CD4-positive, alpha-beta T cell treated with Interleukin-6 for 4 hours (primary cell): ENCODE measurements around the gene MDFIC.
"Not testable (repeated sequence)": the region's sequence is repeated elsewhere in the genome, so short reads cannot be mapped to it uniquely, and the experiment has no call there.

Experiments
- DNase-seq: peaks from one replicate; pipeline ENCODE4 v3.0.0-alpha.2; 2020; ENCODE audit warnings: mixed read lengths

Gene MDFIC, protein sequence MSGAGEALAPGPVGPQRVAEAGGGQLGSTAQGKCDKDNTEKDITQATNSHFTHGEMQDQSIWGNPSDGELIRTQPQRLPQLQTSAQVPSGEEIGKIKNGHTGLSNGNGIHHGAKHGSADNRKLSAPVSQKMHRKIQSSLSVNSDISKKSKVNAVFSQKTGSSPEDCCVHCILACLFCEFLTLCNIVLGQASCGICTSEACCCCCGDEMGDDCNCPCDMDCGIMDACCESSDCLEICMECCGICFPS

GRCh38 chr7:114922026-114922651 lies at the start of gene MDFIC:
Gene MDFIC (plus strand): TSS chr7:114922094. CDS start chr7:114923034, 940 bp downstream.
- peak; percentile 68 for DNase-seq

- no peak for DNase-seq
Measured at GRCh38 chr7:114874170-114874569, 47.7 kb upstream of the MDFIC start.

- no peak for DNase-seq
Measured at GRCh38 chr7:114875186-114875585, 46.7 kb upstream of the MDFIC start.

DNA sequence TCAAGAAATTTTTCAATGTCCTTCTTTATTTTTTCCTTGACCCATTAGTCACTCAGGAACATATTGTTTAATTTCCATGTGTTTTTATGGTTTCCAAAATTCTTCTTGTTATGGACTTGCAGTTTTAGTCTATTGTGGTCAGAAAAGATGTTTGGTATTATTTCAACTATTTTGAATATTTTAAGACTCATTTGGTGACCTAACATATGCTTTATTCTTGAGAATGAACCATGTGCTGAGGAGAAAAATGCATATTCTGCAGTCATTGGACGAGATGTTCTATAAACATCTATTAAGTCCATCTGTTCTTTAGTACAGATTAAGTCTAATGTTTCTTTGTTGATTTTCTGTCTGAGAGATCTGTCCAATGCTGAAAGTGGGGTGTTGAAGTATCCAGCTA lies 42.3 kb upstream of the MDFIC start:
- no peak for DNase-seq

- no peak for DNase-seq
Measured at GRCh38 chr7:114885836-114886235, 36.1 kb upstream of the MDFIC start.

- DNase-seq, result no peak
Measured at GRCh38 chr7:114886241-114886640, 35.7 kb upstream of the MDFIC start.

DNA sequence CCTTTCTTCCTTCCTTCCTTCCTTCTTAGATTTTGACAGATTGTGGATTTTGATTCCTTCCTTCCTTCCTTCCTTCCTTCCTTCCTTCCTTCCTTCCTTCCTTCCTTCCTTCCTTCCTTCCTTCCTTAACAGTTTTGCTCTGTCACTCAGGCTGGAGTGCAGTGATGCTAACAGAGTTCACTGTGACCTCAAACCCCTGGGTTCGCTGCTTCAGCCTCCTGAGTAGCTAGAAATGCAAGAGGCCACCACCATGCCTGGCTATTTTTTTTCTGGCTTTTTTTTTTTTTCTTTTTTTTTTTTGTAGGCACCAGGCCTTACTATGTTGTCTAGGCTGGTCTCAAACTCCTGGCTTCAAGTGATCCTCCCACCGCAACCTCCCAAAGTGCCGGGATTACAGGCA lies 32.8 kb upstream of the MDFIC start:
- not testable (repeated sequence) for DNase-seq

GRCh38 chr7:114889646-114890285 lies 32.1 kb upstream of the MDFIC start:
- peak; percentile 10 for DNase-seq

DNA sequence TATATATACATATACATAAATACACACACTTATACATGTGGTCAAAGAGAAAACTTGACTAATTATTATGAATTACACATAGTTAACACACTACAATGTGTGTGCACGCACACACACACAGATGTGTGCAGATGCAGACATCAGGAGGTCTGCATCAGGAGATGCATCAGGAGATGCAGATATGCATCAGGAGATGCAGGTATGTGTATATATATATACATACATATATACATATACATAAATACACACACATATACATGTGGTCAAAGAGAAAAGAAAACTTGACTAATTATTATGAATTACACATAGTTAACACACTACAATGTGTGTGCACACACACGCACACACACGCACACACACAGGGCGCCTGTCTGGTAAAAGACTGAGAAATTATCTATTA lies 31.3 kb upstream of the MDFIC start:
- no peak for DNase-seq

DNA sequence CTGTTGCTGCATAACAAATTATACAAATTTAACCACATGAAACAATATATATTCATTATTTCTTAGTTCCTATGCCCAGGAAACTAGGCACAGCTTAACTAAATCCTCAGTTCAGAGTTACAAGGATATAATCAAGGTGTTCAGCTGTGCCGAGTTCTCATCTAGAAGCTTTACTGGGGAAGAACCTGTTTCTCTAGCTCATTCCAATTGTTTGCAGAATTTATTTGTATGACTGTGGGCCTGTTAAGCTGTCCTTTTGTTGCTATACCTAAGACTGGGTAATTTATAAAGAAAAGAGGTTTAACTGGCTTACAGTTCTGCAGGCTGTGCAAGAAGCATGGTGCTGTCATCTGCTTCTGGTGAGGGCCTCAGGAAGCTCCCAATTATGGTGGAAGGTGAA lies 21.8 kb upstream of the MDFIC start:
- no peak for DNase-seq

DNA sequence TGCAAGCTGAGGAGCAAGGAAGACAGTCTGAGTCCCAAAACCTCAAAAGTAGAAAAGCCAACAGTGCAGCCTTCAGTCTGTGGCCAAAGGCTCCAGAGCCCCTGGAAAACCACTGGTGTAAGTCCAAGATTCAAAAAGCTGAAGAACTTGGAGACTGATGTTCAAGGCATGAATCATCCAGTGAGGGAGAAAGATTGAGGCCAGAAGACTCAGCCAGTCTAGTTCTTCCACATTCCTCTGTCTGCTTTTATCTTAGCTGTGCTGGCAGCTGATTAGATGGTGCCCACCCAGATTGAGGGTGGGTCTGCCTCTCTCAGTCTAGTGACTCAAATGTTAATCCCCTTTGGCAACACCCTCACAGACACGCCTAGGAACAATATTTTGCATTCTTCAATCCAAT lies 20.1 kb upstream of the MDFIC start:
- DNase-seq, result no peak

DNA sequence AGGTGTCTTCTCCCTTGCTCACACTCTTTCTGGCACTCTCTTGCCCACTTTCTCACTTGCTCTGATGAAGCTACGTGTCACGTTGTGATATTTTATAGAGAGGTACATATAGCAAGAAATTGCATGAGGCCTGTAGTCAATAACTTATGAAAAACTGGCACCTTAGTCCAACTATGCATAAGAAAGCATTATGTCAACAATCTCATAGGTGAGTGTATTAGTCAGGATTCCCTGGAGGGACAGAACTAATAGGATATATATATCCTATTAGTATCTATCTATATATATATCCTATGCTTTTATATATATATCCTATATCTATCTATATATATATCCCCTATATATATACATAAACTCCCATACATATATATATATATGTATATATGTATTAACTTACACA lies 18.8 kb upstream of the MDFIC start:
- DNase-seq, result no peak

DNA sequence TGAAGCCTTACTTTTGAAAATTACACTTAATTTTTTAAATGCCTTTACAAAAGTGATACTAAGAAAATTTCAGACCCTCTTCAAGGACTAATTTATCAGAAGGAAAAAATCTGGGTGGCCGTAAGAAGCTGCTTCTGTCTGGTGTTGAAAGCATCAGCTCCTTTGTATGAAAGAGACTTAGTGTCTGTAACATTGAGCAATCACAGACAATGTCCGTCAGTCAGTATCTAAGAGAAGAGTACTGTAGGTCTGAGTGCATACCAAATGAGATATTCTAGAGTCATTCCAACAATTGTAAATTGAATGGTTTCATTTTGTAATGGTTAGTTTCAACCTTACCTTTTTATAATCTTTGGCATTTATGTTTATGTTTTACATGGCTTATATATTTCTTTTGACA lies 11.1 kb upstream of the MDFIC start:
- DNase-seq, result no peak

GRCh38 chr7:114911411-114911810 lies 10.5 kb upstream of the MDFIC start:
- no peak for DNase-seq

DNA sequence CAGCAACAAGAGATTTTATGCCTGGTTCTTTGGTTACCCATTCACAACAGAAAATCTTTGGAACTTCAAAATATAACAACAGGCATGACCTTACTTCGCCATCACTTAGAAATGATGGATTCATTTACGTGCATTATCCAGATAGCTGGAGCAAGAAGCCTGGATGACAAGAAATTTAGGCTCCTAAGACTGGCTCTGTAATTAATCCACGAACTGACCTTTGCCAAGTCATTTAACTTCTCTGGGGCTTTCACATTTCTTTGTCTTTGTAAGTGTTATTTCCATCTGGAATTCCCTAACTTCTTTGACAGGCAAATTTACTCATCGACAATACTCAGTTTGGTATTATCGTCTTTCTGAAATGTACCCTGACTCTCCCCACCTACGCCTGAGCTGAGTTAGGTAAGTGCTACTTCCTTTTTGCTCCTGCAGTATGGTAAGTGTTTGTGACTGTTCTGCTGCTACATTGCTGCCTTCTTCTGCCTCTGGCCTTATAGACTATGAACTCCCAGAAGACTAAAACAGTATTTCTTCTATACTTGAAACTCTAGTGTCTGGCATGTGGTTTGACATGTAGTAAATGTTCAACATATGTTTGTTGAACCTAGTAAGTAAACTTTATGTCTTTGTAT lies 5.5 kb upstream of the MDFIC start:
- DNase-seq, result peak; percentile 42

DNA sequence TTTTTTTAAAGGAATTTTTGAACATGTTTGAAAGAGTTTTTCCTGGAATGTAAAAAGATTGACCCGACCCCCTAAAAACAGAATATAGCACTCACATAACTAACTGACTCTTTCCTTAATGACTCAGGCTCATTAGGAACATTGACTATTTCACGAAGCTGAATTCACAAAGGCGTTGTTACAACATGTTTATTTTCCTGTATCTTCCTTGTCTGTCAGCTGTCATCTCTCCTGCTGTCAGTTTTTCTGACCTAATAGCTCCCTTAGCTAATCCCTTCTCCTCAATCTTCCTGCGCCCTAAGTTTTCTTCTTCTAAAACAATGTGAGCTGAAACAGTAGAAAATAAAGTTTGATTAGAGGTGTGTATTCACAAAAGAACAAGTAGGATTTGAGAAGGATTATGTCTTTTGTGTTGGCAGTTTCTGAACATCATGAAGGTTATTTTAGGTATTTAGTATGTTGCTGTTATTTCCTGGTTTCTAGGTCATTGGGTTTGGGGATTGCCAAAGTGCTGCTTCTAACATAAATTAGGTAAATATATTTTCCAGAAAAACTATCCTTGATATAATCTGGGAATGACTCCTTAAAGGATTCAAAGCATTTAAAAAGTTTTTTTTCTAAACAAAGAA lies 4.6 kb upstream of the MDFIC start:
- no peak for DNase-seq

GRCh38 chr7:114919587-114919986 lies 2.3 kb upstream of the MDFIC start:
- no peak for DNase-seq

DNA sequence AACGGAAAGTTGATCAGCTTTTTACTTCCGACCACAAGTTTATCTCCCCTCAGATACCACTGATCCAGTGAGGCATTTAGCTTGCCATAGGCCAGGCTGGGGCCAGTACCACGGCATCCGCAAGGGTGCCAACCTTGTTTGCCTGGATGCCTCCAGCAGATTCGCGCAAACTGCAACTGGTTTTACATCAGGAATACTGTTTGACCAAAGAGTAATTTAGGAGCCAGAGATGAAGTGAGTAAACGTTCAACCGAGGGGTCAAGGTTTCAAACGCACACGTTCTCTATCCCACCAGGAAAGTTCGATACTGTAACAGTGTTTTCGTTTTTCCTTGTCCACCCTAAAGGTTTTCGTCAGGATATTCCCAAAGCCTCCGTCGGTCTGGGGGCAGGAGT lies 266 bp upstream of the MDFIC start:
- DNase-seq, result peak; percentile 43

- peak; percentile 73 for DNase-seq
Measured at GRCh38 chr7:114922652-114923402, 933 bp downstream of the MDFIC start.

DNA sequence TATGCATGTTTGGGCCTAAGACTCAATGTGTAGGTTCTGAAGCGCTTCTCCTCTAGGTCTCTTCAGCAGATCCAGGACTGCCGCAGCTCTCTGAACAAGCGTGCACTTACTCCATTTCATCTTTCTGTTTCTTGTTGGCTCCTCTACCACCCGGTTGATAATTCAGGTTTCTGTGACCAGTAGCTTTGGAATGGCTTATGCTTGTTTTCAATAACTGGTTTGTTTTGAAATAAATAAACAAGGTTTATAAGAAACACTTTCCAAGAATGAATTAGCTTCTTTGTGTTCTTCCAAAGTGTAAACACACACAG lies 1.5 kb downstream of the MDFIC start:
- no peak for DNase-seq

- peak; percentile 23 for DNase-seq
Measured at GRCh38 chr7:114924038-114924712, 2.3 kb downstream of the MDFIC start.

DNA sequence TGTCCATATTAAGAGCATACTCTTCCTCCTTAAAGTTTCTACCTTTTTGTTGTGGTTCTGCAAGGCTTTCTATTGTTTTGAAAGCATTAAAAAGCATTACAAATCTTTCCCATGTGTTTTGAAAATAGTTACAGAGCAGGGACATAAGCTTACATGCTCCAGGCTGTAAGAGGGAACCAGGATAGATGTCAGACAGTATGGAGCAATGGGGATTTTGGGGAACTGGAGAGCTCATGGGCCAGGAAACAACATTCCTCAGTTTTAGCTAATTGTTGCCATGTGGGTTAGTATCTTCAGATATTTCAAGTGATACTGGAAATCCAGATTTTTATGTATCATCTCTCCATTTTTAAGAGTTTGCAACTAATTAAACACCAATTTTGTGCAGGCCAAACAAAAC lies 3.5 kb downstream of the MDFIC start:
- DNase-seq, result no peak
